OCI-LY7 (cell line): ENCODE measurements around the gene KRTAP1-1.

Source experiments
- CTCF ChIP-seq: fragments of 200-600 bp; sonication (generic); conservative IDR thresholded peaks from 2 replicates; pipeline ENCODE4 v1.5.1; 2014; ENCODE audit warnings: mild to moderate bottlenecking, antibody characterized with exemption, low read length, moderate library complexity, mixed read lengths
- EZH2phosphoT487 ChIP-seq: fragments of 200-600 bp; sonication (generic); IDR thresholded peaks from 2 replicates; pipeline ENCODE4 v1.6.1; 2018; ENCODE audit warnings: low read depth, borderline replicate concordance, mild to moderate bottlenecking, mixed run types, antibody characterized with exemption, low read length, moderate library complexity, mixed read lengths

GRCh38 chr17:41064301-41064700, 23.1 kb upstream of the KRTAP1-1 start:
- TF ChIP-seq CTCF (no peak), EZH2phosphoT487 (no peak)
